ENCODE measurements around the gene ATP5PD.

DNA sequence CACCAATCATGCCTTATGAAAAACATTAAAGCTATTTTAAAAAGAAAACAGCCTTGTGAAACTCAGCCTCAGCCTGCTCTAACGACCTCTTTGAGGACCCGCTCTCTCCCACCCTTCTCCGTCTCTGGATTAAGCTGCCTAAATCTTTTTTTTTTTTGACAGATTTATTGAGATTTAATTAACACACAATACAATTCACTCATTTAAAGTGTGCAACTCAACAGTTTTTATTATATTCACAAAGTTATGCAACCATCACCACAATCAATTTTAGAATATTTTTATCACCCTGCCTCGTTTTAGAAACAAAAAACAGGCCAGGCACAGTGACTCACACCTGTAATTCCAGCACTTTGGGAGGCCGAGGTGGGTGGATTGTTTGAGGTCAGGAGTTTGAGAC lies 50.9 kb downstream of the ATP5PD start:
- TF ChIP-seq, protein P1, sequence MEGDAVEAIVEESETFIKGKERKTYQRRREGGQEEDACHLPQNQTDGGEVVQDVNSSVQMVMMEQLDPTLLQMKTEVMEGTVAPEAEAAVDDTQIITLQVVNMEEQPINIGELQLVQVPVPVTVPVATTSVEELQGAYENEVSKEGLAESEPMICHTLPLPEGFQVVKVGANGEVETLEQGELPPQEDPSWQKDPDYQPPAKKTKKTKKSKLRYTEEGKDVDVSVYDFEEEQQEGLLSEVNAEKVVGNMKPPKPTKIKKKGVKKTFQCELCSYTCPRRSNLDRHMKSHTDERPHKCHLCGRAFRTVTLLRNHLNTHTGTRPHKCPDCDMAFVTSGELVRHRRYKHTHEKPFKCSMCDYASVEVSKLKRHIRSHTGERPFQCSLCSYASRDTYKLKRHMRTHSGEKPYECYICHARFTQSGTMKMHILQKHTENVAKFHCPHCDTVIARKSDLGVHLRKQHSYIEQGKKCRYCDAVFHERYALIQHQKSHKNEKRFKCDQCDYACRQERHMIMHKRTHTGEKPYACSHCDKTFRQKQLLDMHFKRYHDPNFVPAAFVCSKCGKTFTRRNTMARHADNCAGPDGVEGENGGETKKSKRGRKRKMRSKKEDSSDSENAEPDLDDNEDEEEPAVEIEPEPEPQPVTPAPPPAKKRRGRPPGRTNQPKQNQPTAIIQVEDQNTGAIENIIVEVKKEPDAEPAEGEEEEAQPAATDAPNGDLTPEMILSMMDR (optimal IDR thresholded peaks at IDR 0.05 in 1 of 3, IDR thresholded peaks at IDR 0.05 in 1 of 3, conservative IDR thresholded peaks at IDR 0.05 in 1 of 3; ENCODE audit: extremely low read depth in 1 of 3, insufficient read depth in 2 of 3, low read length in 3 of 3), result no peak
- no peak for TF ChIP-seq EZH2 (IDR thresholded peaks at IDR 0.05; ENCODE audit: low read length)

All from keratinocyte (primary cell).